Muscle of leg (tissue), 11 donors: ENCODE measurements around the gene TWIST2. TPM values are rescaled to one million over a fixed set of nuclear protein-coding genes. Genes with fewer than 3 reads are reported as not detected.

Experiments used
- DNase-seq: peaks from one replicate; pipeline ENCODE4 v3.0.0; 2013
- H3K27ac ChIP-seq: one replicate; pipeline ENCODE4 v1.5.1; 2013; ENCODE audit warnings: mild to moderate bottlenecking, low read length, control low read depth
- H3K27me3 ChIP-seq: one replicate; pipeline ENCODE4 v1.6.1; 2013; ENCODE audit warnings: low read length; ENCODE audit not compliant: control insufficient read depth, insufficient read depth
- H3K36me3 ChIP-seq: one replicate; pipeline ENCODE4 v1.6.1; 2013; ENCODE audit warnings: low read length; ENCODE audit not compliant: control insufficient read depth, insufficient read depth
- H3K4me1 ChIP-seq: one replicate; pipeline ENCODE4 v1.6.1; 2013; ENCODE audit warnings: low read length; ENCODE audit not compliant: control insufficient read depth, insufficient read depth
- H3K4me3 ChIP-seq: one replicate; pipeline ENCODE4 v1.5.1; 2013; ENCODE audit warnings: low read length, control low read depth
- H3K9me3 ChIP-seq: replicated peaks from 2 replicates; pipeline ENCODE4 v1.6.1; 2013; ENCODE audit warnings: low read depth, low read length; ENCODE audit not compliant: control insufficient read depth
- WGBS: methylation state at CpG from one replicate; pipeline ENCODE4 v1.1.5; 2013; ENCODE audit warnings: missing lambda C conversion rate; ENCODE audit not compliant: insufficient coverage; 5-methylcytosine and 5-hydroxymethylcytosine counted together
- polyA plus RNA-seq, 8 donors: library from polyadenylated mRNA; unstranded; fragments of 120-200 nt; gene quantifications; one replicate each; pipeline versions ENCODE4 v1.2.1 to v1.2.3, GENCODE V29; 2013; ENCODE audit warnings: inconsistent platforms in 1 of 8, low replicate concordance in 1 of 8; ENCODE audit not compliant: insufficient read length in 8 of 8, insufficient read depth in 1 of 8
- total RNA-seq: library from RNA; stranded (reverse); fragments of 120-200 nt; gene quantifications from one replicate; pipeline ENCODE4 v1.2.4, GENCODE V29; 2013

The TWIST2 gene
- total and polyA plus RNA-seq, 9 donors, result 2.9 to 43.7 (median 6.6) TPM

- Histone ChIP-seq H3K27ac (no peak overlapping the region), H3K27me3 (no peaks in the 10 kb centered on the region), H3K4me1 (peaks cover 4% of the 10 kb centered on the region), H3K36me3 (no peaks in the 10 kb centered on the region), H3K4me3 (no peak overlapping the region), H3K9me3 (no peaks in the 10 kb centered on the region)
- WGBS, result 94% methylated on average over 5 of the region's 5 CpGs
- DNase-seq, result no peak
These were observed 59.9 kb downstream of the TWIST2 start for GRCh38 chr2:238907717-238908173.

- H3K36me3 ChIP-seq, result no peaks in the 10 kb centered on the region
- H3K9me3 ChIP-seq, result no peaks in the 10 kb centered on the region
- 32% methylated on average over 38 of the region's 43 CpGs for WGBS
- no peaks in the 10 kb centered on the region for H3K27me3 ChIP-seq
- no peak overlapping the region for H3K27ac ChIP-seq
- peaks cover 4% of the 10 kb centered on the region for H3K4me1 ChIP-seq
- DNase-seq, result no peak
- H3K4me3 ChIP-seq, result no peak overlapping the region
These were observed 61.4 kb downstream of the TWIST2 start for GRCh38 chr2:238908960-238909951.

- whole genome bisulfite sequencing, result 94% methylated on average over 9 of the region's 10 CpGs
- Histone ChIP-seq H3K27me3 (peaks cover 6% of the 10 kb centered on the region), H3K27ac (no peak overlapping the region), H3K36me3 (no peaks in the 10 kb centered on the region), H3K4me1 (peaks cover 4% of the 10 kb centered on the region), H3K4me3 (no peak overlapping the region), H3K9me3 (no peaks in the 10 kb centered on the region)
- DNase-seq, result no peak
These were observed 63.0 kb downstream of the TWIST2 start for GRCh38 chr2:238910751-238911351.

- no peak overlapping the region for H3K4me3 ChIP-seq
- peaks cover 6% of the 10 kb centered on the region for H3K27me3 ChIP-seq
- no peaks in the 10 kb centered on the region for H3K36me3 ChIP-seq
- H3K9me3 ChIP-seq, result no peaks in the 10 kb centered on the region
- no peak overlapping the region for H3K27ac ChIP-seq
- WGBS, result 91% methylated on average over 16 of the region's 21 CpGs
- no peak for DNase-seq
- H3K4me1 ChIP-seq, result peaks cover 4% of the 10 kb centered on the region
These were observed 63.7 kb downstream of the TWIST2 start for GRCh38 chr2:238911376-238912227.

- Histone ChIP-seq H3K27ac (no peak overlapping the region), H3K9me3 (no peaks in the 10 kb centered on the region), H3K4me1 (peaks cover 4% of the 10 kb centered on the region), H3K36me3 (no peaks in the 10 kb centered on the region), H3K27me3 (peaks cover 6% of the 10 kb centered on the region), H3K4me3 (no peak overlapping the region)
- 75% methylated on average over 15 of the region's 26 CpGs for WGBS
- DNase-seq, result no peak
These were observed 64.5 kb downstream of the TWIST2 start for GRCh38 chr2:238912228-238912915.

- H3K4me3 ChIP-seq, result no peak overlapping the region
- 66% methylated on average over 13 of the region's 20 CpGs for WGBS
- DNase-seq, result no peak
These were observed 65.3 kb downstream of the TWIST2 start for GRCh38 chr2:238912916-238913875.

GRCh38 chr2:238913931-238914647 lies 66.2 kb downstream of the TWIST2 start:
- Histone ChIP-seq H3K27ac (no peak overlapping the region), H3K4me1 (peaks cover 4% of the 10 kb centered on the region), H3K9me3 (no peaks in the 10 kb centered on the region), H3K36me3 (no peaks in the 10 kb centered on the region), H3K4me3 (no peak overlapping the region), H3K27me3 (peaks cover 8% of the 10 kb centered on the region)
- no peak for DNase-seq
- WGBS, result 87% methylated on average over 20 of the region's 22 CpGs

More at GRCh38 chr2:238912916-238913875, 65.3 kb downstream of the TWIST2 start:
- no peaks in the 10 kb centered on the region for H3K9me3 ChIP-seq
- H3K4me1 ChIP-seq, result peaks cover 4% of the 10 kb centered on the region
- H3K27me3 ChIP-seq, result peaks cover 8% of the 10 kb centered on the region
- no peaks in the 10 kb centered on the region for H3K36me3 ChIP-seq
- no peak overlapping the region for H3K27ac ChIP-seq

- Histone ChIP-seq H3K27me3 (peaks cover 8% of the 10 kb centered on the region), H3K4me3 (no peak overlapping the region), H3K9me3 (no peaks in the 10 kb centered on the region), H3K4me1 (no peaks in the 10 kb centered on the region), H3K27ac (no peak overlapping the region), H3K36me3 (no peaks in the 10 kb centered on the region)
- no peak for DNase-seq
- 86% methylated on average over 7 of the region's 11 CpGs for WGBS
These were observed 66.7 kb downstream of the TWIST2 start for GRCh38 chr2:238914648-238915015.
